Endodermal cell (in vitro differentiated cells): ENCODE measurements around the gene AOPEP. TPM values are rescaled to one million over a fixed set of nuclear protein-coding genes. Genes with fewer than 3 reads are reported as not detected.

Source experiments
- DNase-seq: peaks from one replicate; pipeline ENCODE4 v3.0.0-alpha.2; 2017
- H3K27ac ChIP-seq: 2 replicates; pipeline ENCODE4 v1.5.1; 2013; ENCODE audit warnings: mild to moderate bottlenecking, low read depth, low read length, moderate library complexity
- H3K27me3 ChIP-seq: 2 replicates; pipeline ENCODE4 v1.6.1; 2013; ENCODE audit warnings: mild to moderate bottlenecking, low read length, moderate library complexity; ENCODE audit not compliant: insufficient read depth, control insufficient read depth, poor library complexity, severe bottlenecking
- H3K36me3 ChIP-seq: 2 replicates; pipeline ENCODE4 v1.7.0; 2013; ENCODE audit warnings: mild to moderate bottlenecking, low read length, moderate library complexity; ENCODE audit not compliant: control insufficient read depth, insufficient read depth
- H3K4me1 ChIP-seq: one replicate; pipeline ENCODE4 v1.7.0; 2013; ENCODE audit warnings: low read length; ENCODE audit not compliant: control insufficient read depth, insufficient read depth
- H3K4me3 ChIP-seq: 2 replicates; pipeline ENCODE4 v1.5.1; 2013; ENCODE audit warnings: mild to moderate bottlenecking, low read length, moderate library complexity
- H3K9ac ChIP-seq: 2 replicates; pipeline ENCODE4 v1.6.1; 2013; ENCODE audit warnings: mild to moderate bottlenecking, low read length, moderate library complexity; ENCODE audit not compliant: poor library complexity, severe bottlenecking; ENCODE audit errors: extremely low read depth
- H3K9me3 ChIP-seq: 2 replicates; pipeline ENCODE4 v1.6.1; 2013; ENCODE audit warnings: mild to moderate bottlenecking, low read length, moderate library complexity; ENCODE audit not compliant: control insufficient read depth
- H3K27ac Mint-ChIP-seq: 2 replicates; pipeline ENCODE4 v1.8.0; 2020; ENCODE audit warnings: mixed read lengths
- H3K27me3 Mint-ChIP-seq: 2 replicates; pipeline ENCODE4 v1.8.0; 2021; ENCODE audit warnings: mild to moderate bottlenecking, mixed read lengths; ENCODE audit not compliant: insufficient read depth
- H3K36me3 Mint-ChIP-seq: 2 replicates; pipeline ENCODE4 v1.8.0; 2020; ENCODE audit warnings: low read depth, mixed read lengths
- H3K4me1 Mint-ChIP-seq: 2 replicates; pipeline ENCODE4 v1.8.0; 2020; ENCODE audit warnings: mixed read lengths
- H3K4me3 Mint-ChIP-seq: 2 replicates; pipeline ENCODE4 v1.8.0; 2020; ENCODE audit warnings: mild to moderate bottlenecking, moderate library complexity, mixed read lengths
- H3K9me3 Mint-ChIP-seq: 2 replicates; pipeline ENCODE4 v1.8.0; 2020; ENCODE audit warnings: mild to moderate bottlenecking, mixed read lengths
- CTCF ChIP-seq: fragments of 200-600 bp; sonication (generic); conservative IDR thresholded peaks from 2 replicates; pipeline ENCODE4 v1.5.0; 2021; ENCODE audit warnings: antibody characterized with exemption, mild to moderate bottlenecking
- WGBS, 2 experiments: methylation state at CpG; one replicate each; pipeline versions ENCODE4 v1.1.5 to v1.1.7; 2013; ENCODE audit warnings: missing lambda C conversion rate in 2 of 2, mixed read lengths in 1 of 2; ENCODE audit not compliant: insufficient coverage in 1 of 2, insufficient read length in 1 of 2; 5-methylcytosine and 5-hydroxymethylcytosine counted together
- total RNA-seq, 2 donors: library from RNA; stranded (reverse); fragmentation: NEBNext Ultra II Directional in 1 of 2; extraction: Animal tissue kit (Norgen Biotek cat#: 25700) in 1 of 2; gene quantifications; 2 replicates in 1 of 2; 3 replicates in 1 of 2; pipeline ENCODE4 v1.2.1, GENCODE V29; 2021

The AOPEP gene
- total RNA-seq, 2 donors from 2014 or later, result 23.4 to 33.7 TPM

GRCh38 chr9:94761481-94761880 lies 35.0 kb downstream of the AOPEP start:
- H3K9ac ChIP-seq, result no peak overlapping the region
- Mint-ChIP-seq H3K4me1 (peaks cover 28% of the 10 kb centered on the region), H3K36me3 (peaks cover 11% of the 10 kb centered on the region), H3K27me3 (no peaks in the 10 kb centered on the region), H3K27ac (no peak overlapping the region), H3K4me3 (no peak overlapping the region), H3K9me3 (no peaks in the 10 kb centered on the region)
- no peaks in the 10 kb centered on the region for H3K27me3 ChIP-seq
- peaks cover 5% of the 10 kb centered on the region for H3K4me1 ChIP-seq
- H3K4me3 ChIP-seq, result no peak overlapping the region
- peaks cover 27% of the 10 kb centered on the region for H3K36me3 ChIP-seq
- H3K27ac ChIP-seq, result no peak overlapping the region
- no peak for DNase-seq
- WGBS, 2 experiments, result 88 to 100% methylated on average over 2 to 3 of the region's 4 CpGs
- no peaks in the 10 kb centered on the region for H3K9me3 ChIP-seq
- no peak for TF ChIP-seq CTCF

DNA sequence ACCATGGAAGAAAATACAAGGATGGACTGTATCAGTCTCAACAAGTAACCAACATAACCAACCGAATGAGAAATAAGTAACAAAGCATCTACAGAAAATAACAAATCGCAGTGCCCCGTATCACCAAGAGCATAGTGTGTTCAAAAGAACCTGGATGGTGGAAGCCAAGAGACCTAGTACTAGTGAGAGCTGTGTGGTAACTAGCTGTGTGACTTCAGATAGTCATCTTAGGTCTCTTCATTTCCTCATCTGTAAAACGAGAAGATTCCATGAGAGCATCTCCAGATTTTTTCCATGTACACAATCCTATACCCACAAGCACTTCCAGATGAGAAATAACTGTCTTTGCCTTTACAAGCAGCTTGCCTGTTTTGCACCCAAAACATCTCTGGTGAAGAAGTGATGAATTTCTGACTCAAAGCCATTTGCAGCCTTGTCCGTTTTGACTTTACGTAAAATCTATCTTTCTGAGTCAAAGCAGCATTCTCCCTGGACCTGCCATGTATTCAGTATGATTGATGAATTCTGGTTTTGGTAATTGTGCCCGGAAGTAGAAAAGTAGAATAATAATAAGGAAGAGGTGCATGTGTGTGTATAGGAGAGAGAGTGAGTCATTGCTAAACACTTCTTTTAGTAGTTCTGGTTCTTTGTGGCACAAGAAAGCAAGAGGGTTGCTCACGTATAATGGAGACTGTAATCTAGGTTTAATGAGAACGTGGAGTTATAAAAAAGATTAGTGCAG lies 41.0 kb downstream of the AOPEP start:
- 88 to 93% methylated on average over 9 of the region's 9 CpGs for WGBS, 2 experiments

DNA sequence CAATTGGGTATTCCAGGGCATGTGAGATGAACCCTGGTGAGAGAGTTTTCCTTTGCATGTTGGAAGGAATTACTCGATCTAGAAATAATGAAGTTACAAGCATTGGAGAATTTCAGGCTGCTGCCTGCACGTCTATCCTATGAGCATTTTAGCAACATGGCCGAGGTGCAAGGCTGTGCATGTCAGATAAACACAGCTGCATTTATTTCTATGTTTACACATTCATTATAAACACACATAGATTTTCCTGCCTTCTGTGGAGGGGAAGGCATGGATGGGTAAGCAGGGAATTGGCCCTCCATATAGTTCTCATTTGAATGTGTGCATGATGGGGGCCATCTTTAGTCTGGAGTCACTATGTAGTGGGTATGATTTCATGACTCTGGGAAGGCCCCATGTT lies 42.3 kb downstream of the AOPEP start:
- Histone ChIP-seq H3K27ac (no peak overlapping the region), H3K36me3 (peaks cover 19% of the 10 kb centered on the region), H3K9ac (no peak overlapping the region), H3K4me3 (no peak overlapping the region), H3K4me1 (no peaks in the 10 kb centered on the region), H3K27me3 (no peaks in the 10 kb centered on the region), H3K9me3 (no peaks in the 10 kb centered on the region)
- TF ChIP-seq CTCF, result no peak
- no peak overlapping the region for H3K4me3 Mint-ChIP-seq
- no peaks in the 10 kb centered on the region for H3K27me3 Mint-ChIP-seq
- 88 to 94% methylated on average over 1 to 3 of the region's 3 CpGs for WGBS, 2 experiments
- no peaks in the 10 kb centered on the region for H3K9me3 Mint-ChIP-seq
- H3K27ac Mint-ChIP-seq, result peak overlapping the region; percentile 14
- no peak for DNase-seq
- H3K4me1 Mint-ChIP-seq, result peaks cover 6% of the 10 kb centered on the region
- peaks cover 15% of the 10 kb centered on the region for H3K36me3 Mint-ChIP-seq

More for the DNA sequence above, 41.0 kb downstream of the AOPEP start:
- Histone ChIP-seq H3K4me3 (no peak overlapping the region), H3K4me1 (no peaks in the 10 kb centered on the region), H3K9ac (no peak overlapping the region), H3K27me3 (no peaks in the 10 kb centered on the region), H3K36me3 (peaks cover 12% of the 10 kb centered on the region), H3K27ac (no peak overlapping the region), H3K9me3 (no peaks in the 10 kb centered on the region)
- H3K27ac Mint-ChIP-seq, result no peak overlapping the region
- DNase-seq, result no peak
- no peak overlapping the region for H3K4me3 Mint-ChIP-seq
- no peaks in the 10 kb centered on the region for H3K27me3 Mint-ChIP-seq
- no peaks in the 10 kb centered on the region for H3K9me3 Mint-ChIP-seq
- peaks cover 6% of the 10 kb centered on the region for H3K4me1 Mint-ChIP-seq
- no peak for TF ChIP-seq CTCF
- peaks cover 8% of the 10 kb centered on the region for H3K36me3 Mint-ChIP-seq
